Measurements from ENCODE around the gene ZC3H8. TPM values are rescaled to one million over a fixed set of nuclear protein-coding genes. Genes with fewer than 3 reads are reported as not detected.
"Not testable (repeated sequence)": the region's sequence is repeated elsewhere in the genome, so short reads cannot be mapped to it uniquely, and the experiment has no call there.

The ZC3H8 gene
- total RNA-seq (ENCODE audit: insufficient read depth, low replicate concordance): 5.1 TPM

DNA sequence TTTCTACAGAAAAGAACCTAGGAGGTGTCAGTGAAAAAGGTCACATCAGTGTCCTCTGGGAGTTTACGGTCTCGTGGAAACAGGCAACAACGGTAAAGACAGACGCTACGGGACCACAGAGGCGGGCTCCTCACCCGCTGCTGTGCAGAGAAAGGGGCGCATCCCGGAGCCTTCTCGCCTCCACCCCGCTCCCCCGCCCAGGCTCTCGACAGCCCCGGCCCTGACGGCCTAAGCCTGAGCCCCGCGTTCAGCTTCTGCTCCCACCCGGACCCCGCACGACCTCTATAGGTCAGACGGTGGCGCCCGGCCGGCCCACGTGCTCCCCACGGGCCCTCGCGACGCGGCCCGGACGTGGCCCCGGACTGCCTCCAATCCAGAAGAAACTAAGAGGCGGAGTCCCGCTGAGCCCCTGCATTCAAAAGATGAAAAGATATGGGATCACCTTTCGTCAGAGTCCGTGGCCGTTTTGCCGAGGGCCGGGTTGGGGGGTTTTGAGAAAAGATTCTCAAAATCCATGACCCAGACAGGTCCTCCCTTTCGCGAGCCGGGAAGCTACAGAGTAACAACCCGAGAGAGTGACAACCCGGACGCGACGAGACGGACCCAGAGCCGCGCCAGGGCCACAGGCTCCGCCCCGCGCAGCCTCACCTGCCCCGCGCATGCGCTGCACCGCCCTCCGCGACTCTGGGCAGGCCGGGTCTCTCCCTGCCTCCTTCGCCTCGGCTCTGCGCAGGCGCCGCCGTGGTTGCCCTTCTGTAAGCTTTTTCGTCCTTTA, at the start of gene ZC3H8:
Gene ZC3H8, minus strand, starts transcription at position 577 of the 775 bp plus-strand sequence. Its CDS starts 61 bp downstream, at position 516.
- peak; percentile 94 for DNase-seq (ENCODE audit: low spot score)

DNA sequence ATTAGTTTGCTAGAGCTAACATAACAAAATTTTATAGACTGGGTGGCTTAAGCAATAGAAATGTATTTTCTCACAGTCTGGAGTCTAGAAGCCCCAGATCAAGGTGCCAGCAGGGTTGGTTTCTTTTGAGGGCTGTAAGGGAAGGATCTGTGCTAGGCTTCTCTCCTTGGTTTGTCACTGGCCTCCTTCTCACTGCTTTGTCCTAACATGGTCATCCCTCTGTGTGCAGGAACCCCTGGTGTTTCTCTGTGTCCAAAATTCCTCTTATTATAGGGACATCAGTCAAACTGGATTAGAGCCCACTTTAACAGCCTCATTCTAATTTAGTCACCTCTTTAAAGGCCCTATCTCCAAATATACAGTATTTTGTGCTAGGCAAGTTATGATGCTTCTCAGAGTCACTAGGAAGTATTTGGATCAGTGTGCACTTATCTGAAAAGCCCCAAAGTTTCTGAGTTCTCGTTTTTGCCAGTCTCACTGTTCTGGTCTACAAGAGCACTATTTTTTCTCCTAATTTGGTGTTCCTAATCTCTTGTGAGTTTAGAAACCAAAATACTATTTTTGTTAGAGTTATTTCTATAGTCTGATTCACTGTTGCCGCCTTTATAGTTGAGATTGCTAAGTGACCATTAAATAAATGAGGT, 49.6 kb upstream of the ZC3H8 start:
- no peak for DNase-seq (ENCODE audit: low spot score)

DNA sequence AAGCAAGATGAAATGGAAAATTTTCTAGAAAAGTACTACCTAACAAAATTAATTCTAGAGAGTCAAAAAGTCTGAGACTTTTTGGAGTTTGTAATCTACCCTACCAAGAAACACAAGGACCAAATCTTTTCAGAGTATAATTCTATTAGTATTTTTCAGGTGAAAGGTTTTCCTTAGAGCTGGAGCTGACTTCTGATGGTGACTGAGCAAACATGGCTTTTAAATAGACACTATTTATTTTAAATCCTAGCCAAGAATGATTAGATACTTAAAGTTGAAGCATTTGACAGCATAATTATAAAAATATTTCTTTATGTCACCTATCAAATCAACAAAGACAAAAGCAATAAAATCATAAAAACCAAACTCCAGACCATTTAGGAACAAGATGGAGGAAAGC, 47.1 kb upstream of the ZC3H8 start:
- DNase-seq (ENCODE audit: low spot score): no peak

DNA sequence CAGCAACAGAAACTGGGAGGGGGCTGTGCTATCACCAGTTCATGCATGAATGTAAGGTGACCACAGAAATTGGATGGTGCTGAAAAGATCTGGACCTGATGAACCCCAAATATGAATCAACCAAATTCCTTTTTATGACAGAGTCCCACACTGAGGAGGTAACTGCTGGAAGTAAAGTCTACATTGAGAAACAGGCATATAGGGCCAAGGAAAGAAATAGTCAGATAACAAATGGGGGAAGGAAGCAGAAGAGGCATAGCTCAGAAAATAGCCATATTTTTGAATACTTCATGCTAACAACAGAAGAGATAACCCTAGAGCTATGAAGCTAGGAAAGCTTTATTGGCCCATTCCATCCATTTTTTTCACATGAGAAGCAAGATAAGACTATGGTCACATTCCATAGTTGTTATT, 46.3 kb upstream of the ZC3H8 start:
- DNase-seq (ENCODE audit: low spot score): peak; percentile 69

DNA sequence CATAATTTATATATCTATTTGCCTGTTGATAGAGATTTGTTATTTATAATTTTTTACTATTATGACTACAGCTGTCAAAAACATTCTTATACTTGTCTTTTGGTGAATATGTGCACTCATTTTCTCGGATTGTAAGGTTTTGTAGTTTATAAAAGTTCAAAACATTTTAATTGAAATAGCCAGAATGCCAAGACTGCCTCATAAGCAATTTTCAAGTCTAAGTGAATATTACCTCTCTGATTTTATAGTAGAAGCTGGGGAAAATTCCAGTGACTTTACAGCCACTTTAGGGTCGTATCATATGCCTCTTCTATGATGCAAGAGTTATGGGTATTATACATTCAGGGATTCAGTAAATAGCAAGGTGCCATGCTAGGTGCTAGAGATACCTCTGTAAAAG, 41.6 kb upstream of the ZC3H8 start:
- no peak for DNase-seq (ENCODE audit: low spot score)

DNA sequence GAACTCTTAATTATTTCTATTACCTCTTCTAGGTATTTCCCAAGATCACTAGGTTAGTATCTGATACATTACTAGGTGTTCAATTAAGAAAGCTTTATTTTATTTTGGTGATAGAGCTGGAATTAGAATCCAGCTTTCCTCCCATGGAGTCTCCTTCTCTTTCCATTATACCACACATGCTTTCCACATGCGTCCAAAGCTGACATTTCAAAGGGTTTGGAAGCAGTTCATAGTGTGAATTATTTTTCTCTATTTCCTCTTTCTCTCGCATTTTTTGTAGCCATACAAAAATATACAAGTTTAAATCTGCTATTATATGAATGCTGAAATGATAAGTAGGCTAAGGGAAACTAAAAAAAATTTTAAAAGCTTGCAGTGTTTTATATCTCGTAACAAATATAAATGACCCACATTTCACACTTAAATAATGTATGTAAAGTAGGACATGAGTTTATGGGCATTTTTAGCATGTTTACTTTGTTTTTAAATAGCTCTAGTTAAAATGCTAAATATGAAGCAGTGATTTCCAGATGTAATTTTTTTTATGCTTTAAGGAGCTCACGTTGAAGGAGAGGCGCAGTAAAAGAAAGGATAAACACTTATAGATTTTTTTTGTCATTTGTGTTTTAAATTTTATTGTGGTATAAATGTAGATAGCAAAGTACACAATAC, 40.7 kb upstream of the ZC3H8 start:
- DNase-seq (ENCODE audit: low spot score): no peak

DNA sequence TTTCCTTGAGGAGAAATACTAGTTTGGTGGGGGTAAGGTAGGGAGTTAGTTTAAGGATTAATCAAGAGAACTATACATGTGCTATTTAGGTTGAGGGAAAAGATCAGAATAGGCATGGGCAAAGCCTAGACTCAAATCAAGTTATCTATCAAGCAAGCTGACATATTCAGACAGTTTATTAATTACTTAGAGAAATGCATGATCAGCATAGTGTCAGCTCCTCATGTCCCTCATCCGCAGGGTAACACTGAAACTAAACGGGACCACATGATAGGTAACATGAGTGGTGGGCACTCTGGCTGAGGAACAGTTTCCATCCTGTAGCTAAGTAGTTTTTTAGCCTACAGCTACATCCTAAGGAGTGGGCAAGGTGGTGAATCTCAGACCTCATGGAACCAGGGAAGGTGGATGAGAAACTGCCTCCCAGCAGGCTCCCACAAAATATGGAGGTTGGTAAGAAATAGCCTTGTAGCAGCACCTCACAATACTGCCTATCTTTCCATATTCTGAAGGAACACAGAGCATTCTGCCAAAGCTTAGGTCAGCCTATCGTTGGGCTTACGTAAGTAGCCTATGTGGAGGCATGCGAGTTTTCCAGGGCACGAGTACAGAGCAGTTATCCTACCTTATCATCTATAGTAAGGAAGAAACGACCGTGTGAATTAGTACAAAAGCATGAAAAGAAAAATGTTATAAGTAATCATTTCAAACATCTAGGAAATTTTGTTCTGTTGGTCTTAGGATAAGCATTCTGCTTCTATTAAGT, 39.0 kb upstream of the ZC3H8 start:
- peak; percentile 39 for DNase-seq (ENCODE audit: low spot score)

DNA sequence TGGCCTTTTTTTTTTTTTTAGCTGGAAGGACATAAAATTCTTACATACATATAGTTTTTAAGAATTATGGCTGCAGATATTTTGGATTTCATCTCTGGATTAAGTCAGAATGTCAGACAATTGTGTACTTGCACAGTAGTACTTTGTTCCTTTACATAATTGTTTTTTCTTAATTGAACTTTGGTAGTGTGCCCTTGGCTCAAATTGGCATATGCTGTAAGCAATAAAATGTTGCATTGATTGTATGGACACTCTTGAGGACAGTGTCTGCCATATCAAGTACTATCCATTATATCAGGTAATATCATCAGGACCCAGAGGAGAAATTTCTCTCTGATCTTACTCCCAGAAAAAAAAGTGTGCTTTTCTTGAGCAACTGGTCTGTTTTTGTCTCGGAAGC, 35.8 kb upstream of the ZC3H8 start:
- DNase-seq (ENCODE audit: low spot score): no peak

DNA sequence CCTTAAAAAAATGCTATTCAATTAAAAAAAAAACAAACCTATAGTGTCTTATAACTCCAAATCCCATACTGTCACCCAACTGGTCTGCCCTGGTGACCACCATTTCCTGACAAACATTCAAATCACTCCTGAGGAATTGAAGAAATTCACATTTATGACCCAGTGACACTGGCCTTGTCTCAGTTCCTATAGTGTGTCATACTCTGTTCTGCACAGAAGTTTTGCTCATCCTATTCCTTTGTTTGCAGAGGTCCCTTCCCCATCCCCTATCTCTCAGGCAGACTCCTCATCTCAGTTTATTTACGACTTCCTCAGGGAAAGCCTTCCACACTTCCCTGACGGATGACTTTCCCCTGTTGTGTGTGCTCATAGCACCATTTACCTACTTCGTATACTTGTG, 35.2 kb upstream of the ZC3H8 start:
- DNase-seq (ENCODE audit: low spot score): no peak

DNA sequence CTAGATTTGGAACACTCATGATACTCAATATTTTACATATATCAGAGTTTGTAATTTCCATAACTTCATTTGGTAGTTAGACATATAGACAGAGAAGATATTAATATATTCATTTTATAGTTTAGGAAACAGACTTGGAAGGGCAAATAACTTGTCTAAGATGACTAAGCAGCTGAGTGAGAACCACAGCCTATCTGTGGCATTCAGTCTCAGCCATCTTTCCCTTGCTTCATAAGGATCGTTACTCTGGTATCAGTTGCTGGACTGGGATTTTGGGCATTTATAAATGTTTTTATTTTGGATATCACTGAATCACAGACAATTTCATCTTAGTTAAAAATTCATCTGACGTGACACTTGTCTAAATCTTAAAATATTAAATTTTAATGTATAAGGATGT, 28.7 kb upstream of the ZC3H8 start:
- DNase-seq (ENCODE audit: low spot score): not testable (repeated sequence)

DNA sequence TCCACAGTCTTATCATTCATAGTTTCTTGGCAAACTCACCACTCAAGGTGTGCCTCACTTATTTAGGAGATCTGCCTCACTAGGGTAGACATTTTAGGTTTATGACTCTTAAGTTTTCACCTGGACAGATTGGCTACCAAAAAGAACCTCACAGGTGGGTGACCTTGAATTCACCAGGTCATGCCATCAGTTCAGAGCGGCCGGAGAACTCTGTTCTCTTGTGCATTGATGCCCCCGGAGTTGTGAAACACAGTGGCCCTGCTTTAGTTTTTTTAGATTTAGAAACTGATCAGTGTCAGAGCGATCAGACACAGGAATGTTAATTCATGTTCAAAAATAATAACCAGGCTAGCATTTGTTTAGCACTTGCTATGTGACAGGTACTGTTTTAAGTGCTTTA, 27.2 kb upstream of the ZC3H8 start:
- DNase-seq (ENCODE audit: low spot score): not testable (repeated sequence)

DNA sequence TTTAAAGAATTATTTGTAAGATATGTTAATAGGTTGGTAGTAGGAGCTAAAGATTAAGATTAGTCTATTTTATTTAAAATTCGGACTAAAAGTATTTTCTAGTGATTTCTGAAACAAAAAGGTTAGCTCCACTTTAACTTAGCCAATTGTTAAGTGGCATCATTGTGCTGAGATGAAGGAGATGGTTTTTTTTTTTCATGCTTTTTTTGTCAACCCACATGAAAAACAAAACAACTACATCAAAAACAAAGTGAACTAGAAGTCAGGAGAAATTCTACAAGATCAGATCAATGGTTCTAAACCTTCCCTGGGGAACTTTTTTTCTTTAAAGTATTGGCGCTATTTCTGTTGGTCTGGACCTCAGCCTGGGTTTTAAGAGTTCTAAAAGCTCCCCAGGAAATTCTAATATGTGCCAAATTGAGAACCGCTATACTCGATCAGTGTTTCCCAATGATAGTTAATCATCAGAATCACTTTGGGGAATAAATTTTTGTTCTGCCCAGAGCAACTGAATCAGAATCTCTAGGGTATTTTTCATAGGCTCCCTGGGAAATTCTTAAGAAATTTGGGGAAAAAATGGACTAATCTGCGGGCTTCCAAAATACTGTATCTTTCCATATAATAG, 22.9 kb upstream of the ZC3H8 start:
- no peak for DNase-seq (ENCODE audit: low spot score)

DNA sequence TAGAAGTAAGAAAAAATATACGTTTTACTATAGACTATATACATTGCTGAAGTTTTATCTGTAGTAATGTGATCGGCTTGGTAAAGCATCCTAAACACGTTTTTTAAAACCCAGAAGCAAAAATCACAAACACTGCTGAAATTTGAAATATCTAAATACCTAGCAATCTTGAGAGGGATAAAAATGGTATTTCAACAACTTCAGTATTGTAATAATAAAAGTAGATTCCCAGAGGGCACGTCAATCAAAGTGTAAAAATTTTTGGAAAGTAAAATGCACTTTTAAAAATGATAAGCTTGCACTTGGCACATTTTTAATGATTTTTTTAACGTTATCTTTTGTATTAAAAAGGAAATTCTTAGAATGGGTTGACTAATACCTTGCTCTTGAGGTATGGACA, 22.1 kb upstream of the ZC3H8 start:
- DNase-seq (ENCODE audit: low spot score): no peak

DNA sequence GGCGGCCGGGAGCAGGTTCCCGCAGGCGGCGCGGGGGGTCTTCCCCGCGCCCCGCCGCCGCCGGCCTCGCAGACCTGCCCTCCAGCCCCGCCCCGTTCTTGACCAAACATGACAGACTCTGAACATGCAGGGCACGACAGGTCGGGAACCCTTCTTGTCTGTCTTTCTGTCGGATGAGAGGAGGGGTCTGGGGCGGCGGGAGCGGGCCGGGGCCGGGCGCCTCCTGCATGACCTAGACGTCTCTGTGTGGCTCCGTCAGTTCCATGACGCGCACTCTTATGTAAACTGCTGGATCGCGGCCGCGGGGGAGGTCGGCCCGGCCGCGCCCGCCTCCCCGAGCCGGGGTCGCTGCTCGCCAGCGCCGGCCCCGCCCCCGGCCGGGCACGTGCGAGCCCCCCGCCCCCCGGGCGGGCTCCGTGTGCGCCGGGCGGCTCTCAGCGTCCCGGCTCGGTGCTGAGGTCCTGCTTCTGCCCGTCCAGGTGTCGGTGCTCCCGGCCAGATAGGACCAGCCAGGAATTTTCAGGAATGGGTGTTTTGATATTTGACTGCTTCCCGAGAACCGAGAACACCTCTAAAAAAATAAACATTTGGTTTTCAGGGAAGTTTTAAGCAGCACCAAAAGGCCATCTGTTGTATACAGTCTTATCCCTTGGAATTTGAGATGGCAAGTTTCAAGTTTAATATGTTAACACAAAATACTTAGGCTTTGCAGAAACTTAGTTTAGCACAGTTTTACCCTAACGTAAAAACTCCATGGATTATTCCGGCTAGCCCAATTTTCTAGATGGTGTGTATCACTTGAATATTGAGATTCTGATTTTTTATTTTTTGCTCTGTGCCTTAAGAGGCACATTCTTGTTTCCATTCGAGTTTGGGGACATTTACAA, 21.3 kb upstream of the ZC3H8 start:
- DNase-seq (ENCODE audit: low spot score): peak; percentile 88

DNA sequence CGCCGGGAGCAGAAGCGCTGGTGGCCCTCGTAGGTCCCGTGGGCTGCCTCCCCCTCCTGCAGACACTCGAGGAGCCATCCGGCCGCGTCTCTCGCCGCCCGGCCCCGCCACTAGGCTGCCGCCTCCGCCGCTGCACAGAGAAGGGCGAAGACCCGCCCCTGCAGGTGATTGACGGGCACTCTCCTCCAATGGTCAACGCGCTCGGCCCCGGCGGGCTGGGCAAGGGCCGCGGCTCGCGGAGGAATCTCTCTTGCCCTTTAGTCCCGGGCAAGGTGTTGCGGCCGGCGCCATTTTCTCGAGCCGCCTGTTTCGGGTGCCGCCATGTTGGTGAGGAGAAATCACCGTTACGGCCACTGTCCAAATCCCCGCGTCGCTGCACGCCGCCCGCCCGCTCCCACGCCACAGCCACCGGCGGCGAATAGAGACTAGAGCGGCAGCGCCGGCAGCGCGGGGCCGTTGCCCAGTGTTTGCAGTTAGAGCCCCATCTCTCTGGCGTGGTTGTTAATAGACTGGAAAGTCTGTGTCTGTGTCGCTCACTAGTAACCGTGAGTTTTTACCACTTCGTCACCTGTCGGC, 20.6 kb upstream of the ZC3H8 start, which contains the start of gene ZC3H6:
Gene ZC3H6, plus strand, starts transcription at position 287 of the 576 bp plus-strand sequence. CDS start 398 bp downstream, outside the sequence.
- peak; percentile 99 for DNase-seq (ENCODE audit: low spot score)

DNA sequence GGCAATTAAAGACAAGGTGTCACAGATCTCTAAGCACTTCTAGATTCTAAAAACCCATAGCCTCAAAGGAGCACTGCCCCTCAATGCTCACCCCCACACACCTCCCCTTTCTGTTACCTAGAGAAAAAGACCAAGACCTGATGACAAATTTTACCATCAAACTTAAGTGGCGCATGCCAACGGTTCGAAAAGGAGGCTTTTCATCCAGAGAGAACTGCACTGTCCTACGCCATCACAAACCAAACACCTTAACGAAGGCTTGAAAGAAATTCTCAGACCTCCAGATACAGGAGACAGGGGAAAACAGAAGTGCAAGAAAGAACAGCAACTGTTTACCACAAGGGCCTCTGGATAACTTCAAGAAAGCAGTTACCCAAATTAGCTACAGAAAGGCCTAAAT, 18.5 kb upstream of the ZC3H8 start:
- DNase-seq (ENCODE audit: low spot score): no peak

DNA sequence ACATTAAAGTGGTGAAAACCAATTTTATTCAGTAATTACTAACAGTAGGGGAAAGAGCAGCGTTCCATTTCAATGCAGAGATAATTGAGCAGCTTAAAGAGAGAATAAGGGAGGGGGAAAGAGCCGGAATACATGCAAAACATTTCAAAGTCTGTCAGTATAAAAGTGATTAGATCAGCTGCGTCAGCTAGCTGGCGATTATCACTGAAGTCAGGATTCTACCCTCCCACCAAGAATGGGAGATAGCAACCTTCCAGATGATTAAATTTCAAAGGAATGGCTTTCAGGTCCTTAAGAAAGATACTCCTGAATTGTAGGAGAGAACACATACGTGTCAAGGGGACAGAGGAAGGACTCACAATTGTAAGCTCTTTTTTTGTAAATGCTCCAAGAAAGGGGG, 17.8 kb upstream of the ZC3H8 start:
- no peak for DNase-seq (ENCODE audit: low spot score)

DNA sequence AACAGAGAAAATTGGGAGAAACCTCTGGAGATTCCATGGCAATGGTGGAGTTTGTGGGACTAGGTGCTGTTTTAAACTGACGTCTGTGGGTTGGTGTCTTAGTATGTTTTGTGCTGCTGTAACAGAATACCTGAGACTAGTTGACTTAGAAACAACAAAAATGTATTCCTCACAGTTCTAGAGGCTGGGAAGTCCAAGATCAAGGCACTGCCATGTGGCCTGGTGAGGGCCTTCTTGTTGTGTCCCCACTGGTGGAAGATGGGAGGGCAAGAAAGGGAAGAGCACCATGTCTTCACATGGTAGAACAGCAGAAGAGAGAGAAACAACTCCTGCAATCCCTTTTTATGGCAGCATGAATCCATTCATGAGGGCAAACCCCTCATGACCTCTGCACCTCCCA, 13.7 kb upstream of the ZC3H8 start:
- no peak for DNase-seq (ENCODE audit: low spot score)

DNA sequence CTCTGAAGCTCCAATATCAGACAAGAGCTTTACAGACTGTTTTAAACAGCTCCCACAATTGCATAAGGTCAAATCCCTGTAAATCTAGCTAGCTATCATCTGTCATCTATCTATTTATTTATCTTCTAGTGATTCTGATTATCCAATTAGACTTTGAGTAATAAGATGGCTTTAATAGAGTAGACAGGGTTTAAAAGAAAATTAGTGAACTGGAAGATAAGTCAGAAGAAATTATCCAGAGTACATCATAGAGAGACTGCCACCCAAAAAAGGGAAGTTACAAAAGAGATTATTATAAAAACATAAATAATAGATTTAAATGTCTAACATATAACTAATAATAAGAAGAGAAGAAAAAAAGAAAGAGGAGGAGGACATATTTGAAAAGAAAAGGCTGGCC, 8.0 kb upstream of the ZC3H8 start:
- DNase-seq (ENCODE audit: low spot score): no peak

DNA sequence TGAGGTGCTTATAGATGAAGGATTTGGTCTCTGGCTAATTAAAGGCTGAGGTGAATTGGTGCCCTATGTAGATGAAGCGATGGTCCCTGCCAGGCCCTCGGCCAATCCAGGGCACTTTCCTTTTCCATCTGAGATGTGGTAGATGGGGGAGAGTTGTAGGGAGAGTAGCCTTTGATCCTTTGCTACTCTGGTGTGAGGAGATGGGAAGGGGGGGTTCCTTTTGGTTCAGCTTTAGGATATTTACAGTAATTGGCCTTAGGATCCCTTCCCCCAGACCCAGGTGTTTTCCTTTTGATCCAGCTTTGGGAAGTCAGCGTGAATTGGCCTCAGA, 5.4 kb upstream of the ZC3H8 start:
- DNase-seq (ENCODE audit: low spot score): no peak

Data from umbilical cord (tissue), 2 donors.